GM19193 (cell line): Measurements from ENCODE around the gene SEPTIN2.

Experiments
- POLR2A ChIP-seq: IDR thresholded peaks from 4 replicates; pipeline ENCODE4 v1.6.1; 2011; ENCODE audit not compliant: insufficient read depth, insufficient read length; ENCODE audit errors: extremely low read depth

Gene SEPTIN2

DNA sequence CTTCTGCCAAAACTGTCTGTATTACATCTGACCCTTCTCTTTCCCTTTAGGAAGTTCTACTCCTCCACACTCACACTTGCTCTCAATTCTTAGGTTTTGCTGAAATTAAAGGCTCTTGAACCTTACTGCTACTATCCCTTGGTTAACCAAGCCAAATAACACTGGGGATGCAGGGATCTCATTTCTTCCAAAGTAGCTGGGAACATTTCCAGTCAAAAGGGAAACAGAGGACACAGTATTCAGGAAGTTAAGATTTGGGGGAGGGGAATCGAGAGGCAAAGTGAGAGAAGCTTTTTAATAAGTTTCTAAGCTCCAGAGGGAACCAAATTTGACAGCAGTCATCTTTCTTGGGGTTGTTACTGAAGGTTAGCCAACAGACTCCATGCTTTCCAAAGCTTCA is 6.2 kb downstream of the SEPTIN2 start:
- no peak for TF ChIP-seq POLR2A

DNA sequence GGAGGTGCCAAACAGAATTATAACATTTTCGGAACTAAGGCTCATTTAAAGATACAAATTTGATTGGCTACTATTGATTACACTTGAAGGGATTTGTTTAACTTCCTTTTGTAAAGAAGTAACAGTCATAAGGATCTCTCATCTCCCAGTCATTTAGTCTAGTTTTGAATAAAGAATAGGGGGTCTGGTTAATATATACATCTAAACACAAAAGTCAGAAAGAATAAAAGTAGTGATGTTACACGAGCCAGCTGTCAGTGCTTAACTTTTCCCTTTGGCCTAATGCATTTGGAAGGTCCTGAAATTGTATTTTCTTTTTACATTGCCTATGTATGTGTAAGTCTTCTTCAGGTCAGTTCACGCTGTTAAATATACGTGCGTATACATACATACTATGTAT is 8.1 kb downstream of the SEPTIN2 start:
- no peak for TF ChIP-seq POLR2A

DNA sequence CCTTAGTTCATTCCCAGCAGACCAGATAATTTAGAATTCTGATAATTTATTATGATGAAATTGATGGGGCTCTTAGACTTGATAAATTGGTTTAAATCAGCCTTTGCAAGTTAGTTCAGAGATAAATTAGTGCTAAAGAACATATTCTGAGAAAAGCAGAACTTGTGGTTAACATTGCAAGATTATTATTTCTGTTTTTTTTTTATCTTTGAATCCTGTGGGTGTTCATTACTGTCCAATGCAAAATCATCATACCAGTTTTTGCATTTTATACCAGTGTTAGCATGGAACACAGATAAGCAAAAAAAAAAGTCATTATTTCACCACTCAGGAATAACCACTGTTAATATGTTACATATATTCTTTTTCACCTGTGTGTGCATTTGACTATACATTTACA is 9.1 kb downstream of the SEPTIN2 start:
- TF ChIP-seq POLR2A: no peak

DNA sequence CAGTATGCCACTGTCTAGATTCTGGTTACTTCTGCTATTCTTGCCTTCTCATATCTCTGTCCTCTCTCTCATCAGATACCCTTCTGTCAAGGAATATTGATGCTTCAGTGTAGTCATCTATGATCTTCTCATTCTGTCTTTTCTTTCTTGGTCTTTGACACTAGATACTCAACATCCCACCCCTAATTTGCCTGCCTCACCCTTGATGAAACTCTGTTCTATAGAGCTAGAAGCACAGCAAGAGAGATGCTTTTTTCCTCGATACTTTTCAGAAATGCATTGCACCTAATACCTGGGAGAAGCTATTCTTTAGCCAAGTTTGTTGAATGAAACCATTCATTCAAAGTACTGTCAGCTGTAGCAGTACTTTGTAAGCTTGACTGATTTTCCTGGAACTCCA is 9.5 kb downstream of the SEPTIN2 start:
- no peak for TF ChIP-seq POLR2A

DNA sequence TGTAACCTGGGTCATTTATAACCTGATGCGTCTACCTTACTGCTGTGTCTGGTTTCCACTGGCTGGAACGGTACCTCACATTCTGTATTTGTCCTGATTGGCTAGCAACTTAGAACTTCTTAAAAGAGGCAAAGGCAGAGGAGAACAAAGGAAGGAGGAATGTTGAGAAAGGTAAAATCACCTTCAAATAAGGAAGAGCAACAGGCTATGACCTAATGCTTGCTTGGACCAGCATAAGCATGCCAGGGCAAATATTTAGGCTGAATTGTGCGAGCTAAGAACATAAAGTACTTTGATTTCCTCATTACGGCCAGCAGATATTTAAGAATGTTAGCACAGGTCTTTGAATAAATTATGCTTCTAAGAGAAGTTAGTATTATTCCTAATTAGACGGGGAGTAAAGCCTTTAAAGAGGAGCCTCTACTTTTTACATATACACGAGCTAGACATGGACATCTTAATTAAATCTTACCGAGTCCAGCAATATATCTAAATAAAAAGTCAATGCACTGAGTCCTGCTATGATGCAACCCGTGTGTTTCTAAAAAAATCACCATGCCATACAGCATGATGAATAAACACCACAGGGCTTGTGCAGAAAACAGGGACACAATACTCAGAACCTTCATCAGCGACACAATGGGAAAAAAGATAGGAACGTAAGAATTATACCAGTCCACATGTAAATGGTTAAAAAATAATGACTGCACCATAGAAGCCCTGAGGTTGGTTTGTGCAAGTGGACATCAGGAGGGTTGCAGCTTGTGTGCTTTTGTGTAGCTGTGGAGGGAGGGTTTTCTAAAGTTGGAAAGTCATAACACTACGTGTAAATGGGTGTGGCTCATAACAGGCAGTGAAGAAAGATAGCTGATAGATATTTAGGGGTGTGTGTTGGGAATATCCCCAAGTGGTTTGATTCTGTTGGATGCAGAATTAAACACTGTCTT is 14.2 kb downstream of the SEPTIN2 start:
- TF ChIP-seq POLR2A: no peak

DNA sequence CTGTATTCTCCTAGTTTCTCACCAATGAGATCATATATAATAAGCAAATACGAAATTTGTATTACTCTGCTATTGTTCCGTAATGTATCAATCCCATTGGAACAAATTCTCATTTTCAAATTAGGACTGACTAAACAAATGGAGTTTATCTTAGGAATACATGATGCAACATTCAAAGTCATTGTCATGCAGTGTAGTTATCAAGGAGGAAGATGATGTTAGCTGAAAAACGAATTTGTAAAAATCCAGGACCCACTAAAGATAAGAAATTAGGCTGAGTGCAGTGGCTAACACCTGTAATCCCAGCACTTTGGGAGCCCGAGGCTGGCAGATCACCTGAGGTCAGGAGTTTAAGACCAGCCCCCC is 14.9 kb downstream of the SEPTIN2 start:
- no peak for TF ChIP-seq POLR2A

DNA sequence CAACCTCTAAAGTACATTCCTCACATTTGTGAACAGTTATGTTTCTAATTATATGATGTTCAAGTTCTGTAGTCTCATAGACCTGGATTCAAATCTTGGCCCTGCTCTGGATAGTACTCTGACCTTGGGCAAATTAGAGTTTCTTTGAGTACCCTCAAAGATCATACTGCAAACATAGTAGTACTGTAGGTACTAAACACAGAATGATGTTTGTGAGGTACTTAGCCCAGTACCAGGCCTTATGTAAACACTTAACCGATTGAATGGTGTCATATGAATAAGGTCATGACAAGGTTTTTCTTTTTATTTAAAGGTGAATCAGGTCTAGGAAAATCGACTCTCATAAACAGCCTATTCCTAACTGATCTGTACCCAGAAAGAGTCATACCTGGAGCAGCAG is 19.1 kb downstream of the SEPTIN2 start:
- TF ChIP-seq POLR2A: no peak

DNA sequence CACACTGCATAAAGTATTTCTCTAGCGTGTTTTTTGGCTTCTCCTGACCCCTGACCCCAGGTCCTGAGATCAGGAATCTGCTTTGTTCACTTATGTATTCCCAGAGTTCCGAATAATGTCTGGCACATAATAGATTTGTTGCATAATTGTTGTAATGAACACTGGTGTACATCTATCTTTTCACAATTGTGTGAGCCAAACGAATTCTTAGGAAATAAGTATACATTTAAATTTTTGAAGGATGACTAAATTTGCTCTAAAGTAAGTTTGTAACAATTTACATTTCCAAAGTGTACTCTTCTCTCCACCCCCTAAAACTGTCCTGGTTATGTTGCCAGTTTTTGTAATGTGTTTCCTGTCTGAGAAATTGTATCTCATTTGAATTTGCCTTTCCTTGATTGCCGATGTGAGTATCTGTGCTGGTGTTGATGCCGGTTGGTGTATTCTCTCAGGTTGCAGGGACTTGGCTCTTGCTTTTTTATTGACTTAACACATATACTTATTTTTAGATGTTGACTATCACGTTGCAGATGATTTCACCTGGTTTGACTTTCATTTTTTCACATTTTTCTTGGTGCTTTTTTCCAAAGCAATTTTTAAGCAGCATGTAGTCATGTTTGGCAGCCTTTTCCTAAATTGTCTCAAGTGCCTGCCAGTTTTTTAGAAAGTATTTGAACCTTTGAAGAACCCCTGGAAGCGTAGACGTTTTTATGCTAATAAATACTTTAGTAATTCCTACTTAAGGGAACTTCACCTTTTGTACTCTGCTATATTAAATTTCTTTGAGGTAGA is 24.3 kb downstream of the SEPTIN2 start:
- TF ChIP-seq POLR2A: no peak

DNA sequence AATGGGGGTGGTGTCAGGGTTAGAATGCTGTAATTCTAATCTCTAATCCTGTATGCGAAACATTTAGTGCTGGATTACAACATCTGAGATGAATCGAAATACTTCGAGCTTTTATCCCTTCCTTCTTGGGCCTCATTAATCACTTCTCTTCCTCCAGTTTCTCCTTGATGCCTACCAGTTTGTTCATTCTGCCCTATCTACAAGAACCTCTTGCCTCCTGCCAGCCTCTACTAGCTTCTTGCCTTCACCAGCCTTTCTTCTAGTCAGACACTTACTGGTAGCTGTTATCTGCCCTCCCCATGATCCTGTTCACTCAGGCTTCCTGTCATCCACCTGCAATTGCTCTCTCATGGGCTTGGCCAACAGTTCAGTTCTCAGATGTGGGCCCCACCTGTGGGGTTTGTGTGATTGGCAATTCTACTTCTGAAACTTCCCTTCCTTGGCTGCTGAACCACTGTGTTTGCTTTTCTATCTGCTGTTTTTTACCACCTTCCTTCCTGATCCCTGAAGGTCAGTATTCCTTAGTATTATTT is 25.0 kb downstream of the SEPTIN2 start:
- TF ChIP-seq POLR2A: no peak

DNA sequence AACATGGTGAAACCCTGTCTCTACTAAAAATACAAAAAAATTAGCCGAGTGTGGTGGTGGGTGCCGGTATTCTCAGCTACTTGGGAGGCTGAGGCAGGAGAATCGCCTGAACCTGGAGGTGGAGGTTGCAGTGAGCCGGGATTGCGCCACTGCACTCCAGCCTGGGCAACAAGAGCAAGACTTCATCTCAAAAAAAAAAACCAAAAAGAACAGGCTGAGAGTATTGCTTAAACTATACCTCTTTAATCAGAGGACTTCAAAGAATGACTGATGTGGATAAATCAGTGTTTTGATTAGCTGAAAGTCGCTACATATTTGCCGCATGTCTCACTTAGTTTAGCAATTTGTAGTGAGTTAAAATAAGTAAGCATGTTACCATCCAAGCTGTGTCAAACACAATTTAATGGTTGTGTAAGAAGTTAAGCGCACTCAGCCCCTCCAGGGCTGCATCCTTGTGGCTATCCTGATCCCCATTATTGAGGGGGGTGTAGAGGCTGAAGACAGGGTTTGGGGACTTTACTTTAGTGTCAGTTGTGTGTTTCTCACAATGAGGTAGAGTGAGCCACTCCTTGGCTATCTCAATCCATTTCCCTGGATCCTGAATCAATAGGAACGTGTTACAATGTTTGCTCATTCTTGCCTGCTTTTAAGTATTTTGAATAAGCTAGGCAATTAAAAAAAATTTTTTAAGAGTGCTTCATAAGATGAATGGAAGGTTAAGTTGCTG is 29.4 kb downstream of the SEPTIN2 start:
- no peak for TF ChIP-seq POLR2A

DNA sequence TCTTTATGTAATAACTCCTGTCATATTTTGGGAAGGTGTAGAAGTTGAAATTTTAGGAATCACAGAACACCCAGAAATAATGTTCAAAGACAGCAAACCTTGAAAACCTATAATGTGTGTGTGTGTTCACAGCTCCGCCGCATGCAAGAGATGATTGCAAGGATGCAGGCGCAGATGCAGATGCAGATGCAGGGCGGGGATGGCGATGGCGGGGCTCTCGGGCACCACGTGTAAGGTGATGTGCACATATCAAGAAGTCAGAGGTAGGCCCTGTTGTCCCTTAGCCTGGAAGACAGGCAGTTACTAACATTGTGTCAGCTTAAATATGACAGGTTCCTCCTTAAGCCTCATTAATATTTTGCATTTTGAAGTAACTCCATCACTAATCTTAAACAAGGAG is 34.2 kb downstream of the SEPTIN2 start:
- no peak for TF ChIP-seq POLR2A

DNA sequence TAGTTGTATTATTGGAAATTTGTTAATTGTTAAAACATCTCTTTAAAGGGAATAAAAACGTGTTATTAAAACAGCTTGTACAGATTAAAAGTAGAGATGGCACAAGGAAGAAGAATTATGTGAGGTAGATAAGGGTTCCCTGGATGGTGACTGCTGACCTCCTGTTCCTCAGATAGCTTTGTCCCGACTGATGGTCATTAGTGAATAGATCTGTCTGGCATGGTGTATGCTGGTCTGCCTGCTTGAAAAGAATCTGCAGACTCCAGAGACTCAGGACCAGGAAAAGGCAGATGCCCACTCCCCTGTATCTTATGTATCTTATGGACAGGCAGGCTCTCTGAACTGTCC is 34.8 kb downstream of the SEPTIN2 start:
- TF ChIP-seq POLR2A: no peak

DNA sequence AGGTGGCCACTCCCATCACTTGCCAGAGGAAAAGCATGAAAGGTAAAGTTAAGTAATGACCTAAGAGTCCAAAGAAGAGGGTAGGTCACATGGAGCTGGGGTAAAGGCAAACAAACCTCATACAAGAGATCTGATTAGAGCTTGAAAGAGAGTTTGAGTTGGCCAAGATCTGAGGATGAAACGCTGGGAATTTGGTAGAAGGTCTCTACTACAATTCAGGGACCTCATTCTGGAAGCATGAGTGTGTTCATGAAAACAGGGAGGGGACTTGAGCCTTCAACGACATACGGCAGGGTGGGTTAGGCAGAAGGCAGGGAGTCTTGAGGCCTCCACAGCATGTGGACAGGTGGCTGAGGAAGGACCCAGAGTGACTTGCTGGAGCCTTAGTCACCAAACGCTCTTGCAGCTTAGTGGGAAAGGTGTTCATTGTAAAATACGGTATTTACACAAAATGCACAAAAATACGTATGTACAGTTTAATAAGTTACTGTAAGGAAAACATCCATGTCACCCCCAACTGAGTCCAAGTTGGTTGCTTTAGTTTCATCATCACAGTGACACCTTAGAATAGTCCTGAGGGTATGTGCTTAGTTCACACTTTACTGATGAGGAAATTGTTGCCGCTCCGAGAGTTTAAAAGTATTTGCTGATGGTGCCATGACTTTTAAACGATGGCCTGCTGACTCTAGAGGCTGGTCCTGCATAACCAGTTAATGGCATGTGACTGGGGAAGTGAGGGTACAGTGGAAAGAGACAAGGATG is 35.3 kb downstream of the SEPTIN2 start:
- TF ChIP-seq POLR2A: no peak

DNA sequence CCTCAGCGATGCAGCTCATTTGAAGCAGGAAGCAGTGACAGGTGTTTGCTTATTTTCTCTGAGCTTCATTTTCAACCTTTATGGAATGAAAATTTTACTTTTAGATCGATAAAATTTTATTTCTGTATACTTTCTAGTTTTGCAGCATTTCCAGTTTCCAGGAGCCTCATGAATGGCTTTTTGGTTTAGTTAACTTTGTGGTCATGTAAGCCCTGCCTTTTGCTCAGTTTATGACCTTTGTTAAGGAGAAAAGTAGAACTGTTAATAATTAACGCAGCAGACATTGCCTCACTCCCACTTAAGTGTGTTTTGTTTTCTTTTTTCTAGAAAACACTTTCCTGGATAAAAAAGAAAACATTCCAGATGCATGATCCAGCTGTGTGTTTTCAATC is 35.9 kb downstream of the SEPTIN2 start:
- TF ChIP-seq POLR2A: no peak
